Panc1 (cell line): ENCODE data around the gene VKORC1. TPM values are rescaled to one million over a fixed set of nuclear protein-coding genes. Genes with fewer than 3 reads are reported as not detected.

Source experiments
- ATAC-seq: fragments of 200-7000 bp; cut with Tn5 transposase; 2 replicates; pipeline ENCODE4 v1.9.1; 2020; ENCODE audit warnings: mild to moderate bottlenecking, moderate library complexity
- BruUV-seq: library from RNA; stranded (reverse); fragments of 400-500 nt; replicated peaks from 2 replicates; lab custom pipeline; 2021; lab: Mats Ljungman, UMichigan
- CTCF ChIA-PET: fragments of 300-600 bp; sonication (Branson Sonifier 250); formaldehyde crosslinking; loops from one replicate; lab custom pipeline; 2022; ENCODE audit warnings: antibody characterized with exemption; lab: Charles Lee
- POLR2A ChIA-PET: fragments of 300-600 bp; sonication (Branson Sonifier 250); formaldehyde crosslinking; loops from one replicate; lab custom pipeline; 2022; ENCODE audit warnings: antibody characterized with exemption; lab: Charles Lee
- DNase-seq: peaks from one replicate; pipeline ENCODE4 v3.0.0-alpha.2; 2010; ENCODE audit warnings: low read depth, low spot score
- H3K27ac ChIP-seq: 2 replicates; pipeline ENCODE4 v1.5.1; 2011; ENCODE audit warnings: mild to moderate bottlenecking, low read length, inconsistent platforms
- H3K27me3 ChIP-seq: fragments of 200-500 bp; sonication (Bioruptor generic); 2 replicates; pipeline ENCODE4 v1.6.0; 2014; ENCODE audit warnings: low read length, inconsistent platforms; ENCODE audit not compliant: control insufficient read depth, insufficient read depth
- H3K36me3 ChIP-seq: fragments of 200-500 bp; sonication (Bioruptor generic); 2 replicates; pipeline ENCODE4 v1.5.1; 2014; ENCODE audit warnings: inconsistent platforms, mild to moderate bottlenecking, low read length, moderate library complexity; ENCODE audit not compliant: control insufficient read depth, insufficient read depth
- H3K4me1 ChIP-seq: 2 replicates; pipeline ENCODE4 v1.5.1; 2011; ENCODE audit warnings: inconsistent platforms, mild to moderate bottlenecking, low read length, moderate library complexity; ENCODE audit not compliant: control insufficient read depth, insufficient read depth
- H3K4me3 ChIP-seq, 2 experiments: 2 replicates each; pipeline ENCODE4 v1.5.1; 2011 to 2012; ENCODE audit warnings: low read depth in 2 of 2, low read length in 2 of 2, mild to moderate bottlenecking in 2 of 2, inconsistent platforms in 1 of 2, moderate library complexity in 1 of 2
- H3K9me3 ChIP-seq: fragments of 200-500 bp; sonication (Bioruptor generic); 2 replicates; pipeline ENCODE4 v1.5.1; 2014; ENCODE audit warnings: low read depth, mild to moderate bottlenecking, inconsistent platforms, low read length, moderate library complexity; ENCODE audit not compliant: control insufficient read depth, insufficient read depth
- CTCF ChIP-seq: fragments of 450-650 bp; IDR thresholded peaks from 2 replicates; pipeline ENCODE4 v1.5.1; 2017; ENCODE audit warnings: mild to moderate bottlenecking
- POLR2AphosphoS5 ChIP-seq: IDR thresholded peaks from 2 replicates; pipeline ENCODE4 v1.6.1; 2012; ENCODE audit warnings: mild to moderate bottlenecking, low read depth, low read length, moderate library complexity
- REST ChIP-seq, 2 experiments: IDR thresholded peaks; 2 replicates each; pipeline ENCODE4 v1.6.1; 2011 to 2012; ENCODE audit warnings: low read depth in 2 of 2, control low read depth in 1 of 2, low read length in 1 of 2, mild to moderate bottlenecking in 1 of 2, moderate library complexity in 1 of 2; ENCODE audit not compliant: insufficient read depth in 1 of 2
- SIN3A ChIP-seq: IDR thresholded peaks from 2 replicates; pipeline ENCODE4 v1.6.1; 2012; ENCODE audit warnings: low read depth, mild to moderate bottlenecking, low read length, moderate library complexity, borderline replicate concordance; ENCODE audit not compliant: insufficient read depth
- TCF7L2 ChIP-seq: IDR thresholded peaks from 2 replicates; pipeline ENCODE4 v1.6.1; 2011; ENCODE audit warnings: mild to moderate bottlenecking, low read depth, low read length, inconsistent platforms
- in situ Hi-C: cut with HindIII; loops from 2 replicates; pipeline ENCODE4 v1.10.0; 2016; ENCODE audit warnings: low sequenced_read_pairs, low pct_unique_long_range_greater_than_20kb
- intact Hi-C: fragments of 100-400 bp; cut with micrococcal nuclease; formaldehyde crosslinking; loops from one replicate; pipeline ENCODE4 v1.10.0; 2022; ENCODE audit not compliant: unreplicated experiment
- total RNA-seq: library from RNA; stranded (reverse); gene quantifications from one replicate; pipeline ENCODE4 v1.2.1, GENCODE V29; 2021; ENCODE audit not compliant: unreplicated experiment

The VKORC1 gene
- total RNA-seq, 1 experiment from 2014 or later: 109 TPM

GRCh38 chr16:31127182-31127581 is 32.6 kb upstream of the VKORC1 start:
- intact Hi-C loops (no loop called here), in situ Hi-C loops (no loop called here)
- no peaks in the 10 kb centered on the region for H3K36me3 ChIP-seq
- CTCF ChIA-PET: no interaction called here
- no peaks in the 10 kb centered on the region for H3K9me3 ChIP-seq
- DNase-seq (no peak), ATAC-seq (no peak)
- no peaks in the 10 kb centered on the region for H3K4me1 ChIP-seq
- H3K4me3 ChIP-seq: no peak overlapping the region
- TF ChIP-seq CTCF (no peak), REST (IDR thresholded peaks at IDR 0.05; ENCODE audit: insufficient read depth in 1 of 2, low read depth in 2 of 2, low read length in 1 of 2) (no peak), SIN3A (no peak), POLR2AphosphoS5 (no peak), TCF7L2 (no peak)
- BruUV-seq: no TSS peak
- H3K27me3 ChIP-seq: no peaks in the 10 kb centered on the region
- H3K27ac ChIP-seq: no peak overlapping the region
- POLR2A ChIA-PET: interaction anchor here (1.7 kb wide), 1 partner anchor 9 kb away, joined by 4 read pairs; the partner anchor contains the start of gene KAT8

GRCh38 chr16:31125844-31126243 is 31.2 kb upstream of the VKORC1 start:
- no peak for DNase-seq
- Histone ChIP-seq H3K27me3 (no peaks in the 10 kb centered on the region), H3K27ac (no peak overlapping the region), H3K9me3 (no peaks in the 10 kb centered on the region), H3K4me3 (no peak overlapping the region), H3K36me3 (peaks cover 3% of the 10 kb centered on the region; the same call in 1 of the 2 replicates), H3K4me1 (no peaks in the 10 kb centered on the region)
- intact Hi-C loops (no loop called here), in situ Hi-C loops (no loop called here)
- BruUV-seq: no TSS peak
- ChIA-PET POLR2A (interaction anchor here (1.7 kb wide), 1 partner anchor 8 kb away, joined by 4 read pairs; the partner anchor contains the start of gene KAT8), CTCF (no interaction called here)
- ATAC-seq: no peak
- no peak for TF ChIP-seq CTCF
- TF ChIP-seq SIN3A: no peak
- no peak for TF ChIP-seq REST (IDR thresholded peaks at IDR 0.05; ENCODE audit: insufficient read depth in 1 of 2, low read depth in 2 of 2, low read length in 1 of 2)
- TF ChIP-seq TCF7L2: no peak
- TF ChIP-seq POLR2AphosphoS5: no peak; the same call in 1 of the 2 replicates
